Measurements from ENCODE around the gene SSH2.

The SSH2 gene

GRCh38 chr17:29595943-29596774, 333.9 kb downstream of the SSH2 start:
- Histone ChIP-seq H3K9ac (ENCODE audit: low read depth in 1 of 2, low read length in 2 of 2) (no peak overlapping the region), H3K36me3 (ENCODE audit: control insufficient read depth in 2 of 2, insufficient read depth in 2 of 2, low read length in 2 of 2) (no peaks in the 10 kb centered on the region), H3K27me3 (ENCODE audit: control insufficient read depth in 2 of 2, insufficient read depth in 2 of 2, low read length in 2 of 2) (no peaks in the 10 kb centered on the region), H3K4me3 (ENCODE audit: low read length in 2 of 2) (no peak overlapping the region), H3K9me3 (ENCODE audit: control insufficient read depth in 2 of 2, low read length in 2 of 2) (no peaks in the 10 kb centered on the region), H3K27ac (ENCODE audit: low read depth in 2 of 2, low read length in 2 of 2) (no peak overlapping the region), H3K4me1 (ENCODE audit: control insufficient read depth in 2 of 2, insufficient read depth in 2 of 2, low read length in 2 of 2) (peaks cover 18 to 22% of the 10 kb centered on the region in 2 donors)

GRCh38 chr17:29595107-29595942, 334.7 kb downstream of the SSH2 start:
- Histone ChIP-seq H3K9me3 (ENCODE audit: control insufficient read depth in 2 of 2, low read length in 2 of 2) (no peaks in the 10 kb centered on the region), H3K4me1 (ENCODE audit: control insufficient read depth in 2 of 2, insufficient read depth in 2 of 2, low read length in 2 of 2) (peaks cover 24 to 29% of the 10 kb centered on the region in 2 donors), H3K4me3 (ENCODE audit: low read length in 2 of 2) (no peak overlapping the region), H3K36me3 (ENCODE audit: control insufficient read depth in 2 of 2, insufficient read depth in 2 of 2, low read length in 2 of 2) (no peaks in the 10 kb centered on the region), H3K27me3 (ENCODE audit: control insufficient read depth in 2 of 2, insufficient read depth in 2 of 2, low read length in 2 of 2) (no peaks in the 10 kb centered on the region), H3K27ac (ENCODE audit: low read depth in 2 of 2, low read length in 2 of 2) (no peak overlapping the region), H3K9ac (ENCODE audit: low read depth in 1 of 2, low read length in 2 of 2) (no peak overlapping the region)

- H3K9ac ChIP-seq (ENCODE audit: low read depth in 1 of 2, low read length in 2 of 2): no peak overlapping the region
- no peaks in the 10 kb centered on the region for H3K27me3 ChIP-seq (ENCODE audit: control insufficient read depth in 2 of 2, insufficient read depth in 2 of 2, low read length in 2 of 2)
- H3K9me3 ChIP-seq (ENCODE audit: control insufficient read depth in 2 of 2, low read length in 2 of 2): no peaks in the 10 kb centered on the region
- H3K4me3 ChIP-seq (ENCODE audit: low read length in 2 of 2): no peak overlapping the region
- no peaks in the 10 kb centered on the region for H3K36me3 ChIP-seq (ENCODE audit: control insufficient read depth in 2 of 2, insufficient read depth in 2 of 2, low read length in 2 of 2)
- peaks cover 31 to 35% of the 10 kb centered on the region in 2 donors for H3K4me1 ChIP-seq (ENCODE audit: control insufficient read depth in 2 of 2, insufficient read depth in 2 of 2, low read length in 2 of 2)
- H3K27ac ChIP-seq (ENCODE audit: low read depth in 2 of 2, low read length in 2 of 2): no peak overlapping the region
Measured at GRCh38 chr17:29594519-29595090, 335.4 kb downstream of the SSH2 start.

GRCh38 chr17:29593591-29594518, 336.2 kb downstream of the SSH2 start:
- H3K9ac ChIP-seq (ENCODE audit: low read depth in 1 of 2, low read length in 2 of 2): peak overlapping the region in 1 of 2 donors; percentile 65
- H3K36me3 ChIP-seq (ENCODE audit: control insufficient read depth in 2 of 2, insufficient read depth in 2 of 2, low read length in 2 of 2): no peaks in the 10 kb centered on the region
- peaks cover 31 to 35% of the 10 kb centered on the region in 2 donors for H3K4me1 ChIP-seq (ENCODE audit: control insufficient read depth in 2 of 2, insufficient read depth in 2 of 2, low read length in 2 of 2)
- no peak overlapping the region for H3K27ac ChIP-seq (ENCODE audit: low read depth in 2 of 2, low read length in 2 of 2)
- no peaks in the 10 kb centered on the region for H3K9me3 ChIP-seq (ENCODE audit: control insufficient read depth in 2 of 2, low read length in 2 of 2)
- H3K4me3 ChIP-seq (ENCODE audit: low read length in 2 of 2): peak overlapping the region; percentile 44 to 54
- no peaks in the 10 kb centered on the region for H3K27me3 ChIP-seq (ENCODE audit: control insufficient read depth in 2 of 2, insufficient read depth in 2 of 2, low read length in 2 of 2)

GRCh38 chr17:29592850-29593551, 337.0 kb downstream of the SSH2 start, which contains the start of gene ANKRD13B:
Gene ANKRD13B, plus strand, starts transcription at chr17:29593132. Its CDS starts 490 bp downstream, at chr17:29593622.
- Histone ChIP-seq H3K27ac (ENCODE audit: low read depth in 2 of 2, low read length in 2 of 2) (peak within 1 kb of the TSS; percentile 81 to 91), H3K4me3 (ENCODE audit: low read length in 2 of 2) (peak within 1 kb of the TSS; percentile 47 to 70), H3K9ac (ENCODE audit: low read depth in 1 of 2, low read length in 2 of 2) (peak within 1 kb of the TSS; percentile 65), H3K9me3 (ENCODE audit: control insufficient read depth in 2 of 2, low read length in 2 of 2) (no peaks in the 10 kb centered on the region), H3K4me1 (ENCODE audit: control insufficient read depth in 2 of 2, insufficient read depth in 2 of 2, low read length in 2 of 2) (peaks cover 37 to 43% of the 10 kb centered on the region in 2 donors), H3K36me3 (ENCODE audit: control insufficient read depth in 2 of 2, insufficient read depth in 2 of 2, low read length in 2 of 2) (no peaks in the 10 kb centered on the region), H3K27me3 (ENCODE audit: control insufficient read depth in 2 of 2, insufficient read depth in 2 of 2, low read length in 2 of 2) (no peaks in the 10 kb centered on the region)

- Histone ChIP-seq H3K27ac (ENCODE audit: low read depth in 2 of 2, low read length in 2 of 2) (peak overlapping the region; percentile 81 to 91), H3K27me3 (ENCODE audit: control insufficient read depth in 2 of 2, insufficient read depth in 2 of 2, low read length in 2 of 2) (no peaks in the 10 kb centered on the region), H3K9ac (ENCODE audit: low read depth in 1 of 2, low read length in 2 of 2) (peak overlapping the region; percentile 60 to 65), H3K36me3 (ENCODE audit: control insufficient read depth in 2 of 2, insufficient read depth in 2 of 2, low read length in 2 of 2) (no peaks in the 10 kb centered on the region), H3K4me1 (ENCODE audit: control insufficient read depth in 2 of 2, insufficient read depth in 2 of 2, low read length in 2 of 2) (peaks cover 42 to 50% of the 10 kb centered on the region in 2 donors), H3K9me3 (ENCODE audit: control insufficient read depth in 2 of 2, low read length in 2 of 2) (no peaks in the 10 kb centered on the region), H3K4me3 (ENCODE audit: low read length in 2 of 2) (peak overlapping the region; percentile 47 to 70)
Measured at GRCh38 chr17:29591737-29592608, 338.1 kb downstream of the SSH2 start.

- H3K27me3 ChIP-seq (ENCODE audit: control insufficient read depth in 2 of 2, insufficient read depth in 2 of 2, low read length in 2 of 2): no peaks in the 10 kb centered on the region
- H3K9me3 ChIP-seq (ENCODE audit: control insufficient read depth in 2 of 2, low read length in 2 of 2): no peaks in the 10 kb centered on the region
- H3K9ac ChIP-seq (ENCODE audit: low read depth in 1 of 2, low read length in 2 of 2): peak overlapping the region in 1 of 2 donors; percentile 41
- H3K36me3 ChIP-seq (ENCODE audit: control insufficient read depth in 2 of 2, insufficient read depth in 2 of 2, low read length in 2 of 2): no peaks in the 10 kb centered on the region
- peak overlapping the region; percentile 16 to 91 for H3K27ac ChIP-seq (ENCODE audit: low read depth in 2 of 2, low read length in 2 of 2)
- H3K4me3 ChIP-seq (ENCODE audit: low read length in 2 of 2): peak overlapping the region; percentile 19 to 70
- H3K4me1 ChIP-seq (ENCODE audit: control insufficient read depth in 2 of 2, insufficient read depth in 2 of 2, low read length in 2 of 2): peaks cover 42 to 58% of the 10 kb centered on the region in 2 donors
Measured at GRCh38 chr17:29591146-29591736, 338.8 kb downstream of the SSH2 start.

- Histone ChIP-seq H3K36me3 (ENCODE audit: control insufficient read depth in 2 of 2, insufficient read depth in 2 of 2, low read length in 2 of 2) (no peaks in the 10 kb centered on the region), H3K27ac (ENCODE audit: low read depth in 2 of 2, low read length in 2 of 2) (peak overlapping the region; percentile 16 to 91), H3K4me3 (ENCODE audit: low read length in 2 of 2) (peak overlapping the region in 1 of 2 donors; percentile 80), H3K9me3 (ENCODE audit: control insufficient read depth in 2 of 2, low read length in 2 of 2) (no peaks in the 10 kb centered on the region), H3K4me1 (ENCODE audit: control insufficient read depth in 2 of 2, insufficient read depth in 2 of 2, low read length in 2 of 2) (peaks cover 42 to 58% of the 10 kb centered on the region in 2 donors), H3K9ac (ENCODE audit: low read depth in 1 of 2, low read length in 2 of 2) (peak overlapping the region; percentile 78 to 81), H3K27me3 (ENCODE audit: control insufficient read depth in 2 of 2, insufficient read depth in 2 of 2, low read length in 2 of 2) (no peaks in the 10 kb centered on the region)
Measured at GRCh38 chr17:29590411-29591145, 339.4 kb downstream of the SSH2 start.
